ENCODE data around the gene MYO9B.

The MYO9B gene, protein sequence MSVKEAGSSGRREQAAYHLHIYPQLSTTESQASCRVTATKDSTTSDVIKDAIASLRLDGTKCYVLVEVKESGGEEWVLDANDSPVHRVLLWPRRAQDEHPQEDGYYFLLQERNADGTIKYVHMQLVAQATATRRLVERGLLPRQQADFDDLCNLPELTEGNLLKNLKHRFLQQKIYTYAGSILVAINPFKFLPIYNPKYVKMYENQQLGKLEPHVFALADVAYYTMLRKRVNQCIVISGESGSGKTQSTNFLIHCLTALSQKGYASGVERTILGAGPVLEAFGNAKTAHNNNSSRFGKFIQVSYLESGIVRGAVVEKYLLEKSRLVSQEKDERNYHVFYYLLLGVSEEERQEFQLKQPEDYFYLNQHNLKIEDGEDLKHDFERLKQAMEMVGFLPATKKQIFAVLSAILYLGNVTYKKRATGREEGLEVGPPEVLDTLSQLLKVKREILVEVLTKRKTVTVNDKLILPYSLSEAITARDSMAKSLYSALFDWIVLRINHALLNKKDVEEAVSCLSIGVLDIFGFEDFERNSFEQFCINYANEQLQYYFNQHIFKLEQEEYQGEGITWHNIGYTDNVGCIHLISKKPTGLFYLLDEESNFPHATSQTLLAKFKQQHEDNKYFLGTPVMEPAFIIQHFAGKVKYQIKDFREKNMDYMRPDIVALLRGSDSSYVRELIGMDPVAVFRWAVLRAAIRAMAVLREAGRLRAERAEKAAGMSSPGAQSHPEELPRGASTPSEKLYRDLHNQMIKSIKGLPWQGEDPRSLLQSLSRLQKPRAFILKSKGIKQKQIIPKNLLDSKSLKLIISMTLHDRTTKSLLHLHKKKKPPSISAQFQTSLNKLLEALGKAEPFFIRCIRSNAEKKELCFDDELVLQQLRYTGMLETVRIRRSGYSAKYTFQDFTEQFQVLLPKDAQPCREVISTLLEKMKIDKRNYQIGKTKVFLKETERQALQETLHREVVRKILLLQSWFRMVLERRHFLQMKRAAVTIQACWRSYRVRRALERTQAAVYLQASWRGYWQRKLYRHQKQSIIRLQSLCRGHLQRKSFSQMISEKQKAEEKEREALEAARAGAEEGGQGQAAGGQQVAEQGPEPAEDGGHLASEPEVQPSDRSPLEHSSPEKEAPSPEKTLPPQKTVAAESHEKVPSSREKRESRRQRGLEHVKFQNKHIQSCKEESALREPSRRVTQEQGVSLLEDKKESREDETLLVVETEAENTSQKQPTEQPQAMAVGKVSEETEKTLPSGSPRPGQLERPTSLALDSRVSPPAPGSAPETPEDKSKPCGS (N-terminal part only)

DNA sequence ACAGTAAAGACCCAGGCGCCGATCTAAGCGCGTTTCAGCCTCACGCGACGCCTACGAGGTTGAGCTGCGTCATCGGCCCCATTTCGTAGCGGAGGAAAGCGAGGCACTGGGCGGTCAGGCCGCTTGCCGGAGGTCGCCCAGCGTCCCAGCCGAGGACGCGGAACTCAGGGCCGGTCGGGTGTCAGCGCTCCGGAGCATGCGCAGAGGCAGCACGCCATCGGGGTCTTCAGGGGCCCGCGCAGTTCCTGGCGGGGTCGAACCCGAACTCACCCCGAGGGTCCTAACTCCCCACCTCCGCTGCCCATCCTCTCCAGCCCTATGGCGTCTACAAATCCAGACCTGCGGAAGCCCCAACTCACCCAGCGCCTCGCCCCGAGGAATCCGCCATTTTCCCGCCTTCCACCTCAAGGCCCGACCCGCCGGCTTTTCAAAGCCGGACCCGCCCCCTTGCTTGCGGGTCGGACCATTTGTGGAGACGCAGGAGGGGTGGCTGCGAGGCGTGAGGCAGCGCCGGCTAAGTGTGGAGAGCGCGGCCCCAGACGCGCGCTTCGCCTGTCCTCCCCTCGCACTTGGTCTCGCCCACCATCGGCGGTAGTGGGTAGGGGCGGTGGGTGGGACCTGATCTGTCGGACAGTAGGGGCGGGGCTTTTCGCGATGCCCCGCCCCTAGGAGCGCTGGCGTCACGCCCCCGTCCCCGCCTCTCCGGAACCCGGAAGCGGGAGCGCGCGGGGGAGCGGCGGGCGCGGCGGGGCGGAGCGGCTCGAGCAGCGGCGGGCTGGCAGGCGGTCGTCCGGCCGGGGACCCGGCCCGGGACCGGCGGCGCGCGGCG, at the start of gene MYO9B, which contains the start of gene HAUS8:
MYO9B (plus strand) TSS at position 743 of the 829 bp plus-strand sequence. CDS start 25,941 bp downstream, outside the sequence.
HAUS8 (minus strand) TSS at position 418 of the 829 bp plus-strand sequence; CDS start at position 388, 30 bp downstream.
- peak; percentile 99 for DNase-seq

DNA sequence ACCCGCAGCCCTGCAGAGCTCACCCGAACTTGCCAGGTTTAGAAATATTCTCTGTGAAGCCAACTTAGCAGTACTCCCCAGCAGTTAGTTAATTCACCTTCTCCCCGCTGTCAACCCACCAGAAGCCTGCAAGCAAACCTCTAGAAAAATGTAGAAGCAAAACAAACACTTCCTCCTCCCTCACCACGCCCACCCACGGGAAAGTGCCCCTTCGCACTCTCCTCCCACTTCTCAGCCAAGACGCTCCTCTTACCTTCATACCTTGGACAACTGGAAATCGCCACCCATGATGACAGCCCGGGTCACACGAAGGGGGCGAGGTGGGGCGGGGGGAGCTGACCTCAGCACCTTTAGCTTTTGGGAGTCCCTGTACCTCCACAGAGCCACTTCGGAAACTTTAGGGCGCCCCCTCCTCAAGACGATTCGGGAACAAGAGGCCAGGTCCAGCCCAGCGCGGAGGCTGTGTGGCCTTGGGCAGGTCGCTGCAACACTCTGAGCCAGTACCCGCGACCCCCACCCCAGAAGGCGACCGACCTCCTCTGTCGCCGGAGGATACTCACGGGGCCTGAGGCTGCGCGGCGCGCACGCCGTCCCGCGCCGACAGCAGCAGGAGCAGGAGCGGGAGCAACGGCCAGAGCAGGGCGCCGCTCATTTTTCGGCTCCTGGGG, 49.5 kb upstream of the MYO9B start:
- DNase-seq: peak; percentile 8

DNA sequence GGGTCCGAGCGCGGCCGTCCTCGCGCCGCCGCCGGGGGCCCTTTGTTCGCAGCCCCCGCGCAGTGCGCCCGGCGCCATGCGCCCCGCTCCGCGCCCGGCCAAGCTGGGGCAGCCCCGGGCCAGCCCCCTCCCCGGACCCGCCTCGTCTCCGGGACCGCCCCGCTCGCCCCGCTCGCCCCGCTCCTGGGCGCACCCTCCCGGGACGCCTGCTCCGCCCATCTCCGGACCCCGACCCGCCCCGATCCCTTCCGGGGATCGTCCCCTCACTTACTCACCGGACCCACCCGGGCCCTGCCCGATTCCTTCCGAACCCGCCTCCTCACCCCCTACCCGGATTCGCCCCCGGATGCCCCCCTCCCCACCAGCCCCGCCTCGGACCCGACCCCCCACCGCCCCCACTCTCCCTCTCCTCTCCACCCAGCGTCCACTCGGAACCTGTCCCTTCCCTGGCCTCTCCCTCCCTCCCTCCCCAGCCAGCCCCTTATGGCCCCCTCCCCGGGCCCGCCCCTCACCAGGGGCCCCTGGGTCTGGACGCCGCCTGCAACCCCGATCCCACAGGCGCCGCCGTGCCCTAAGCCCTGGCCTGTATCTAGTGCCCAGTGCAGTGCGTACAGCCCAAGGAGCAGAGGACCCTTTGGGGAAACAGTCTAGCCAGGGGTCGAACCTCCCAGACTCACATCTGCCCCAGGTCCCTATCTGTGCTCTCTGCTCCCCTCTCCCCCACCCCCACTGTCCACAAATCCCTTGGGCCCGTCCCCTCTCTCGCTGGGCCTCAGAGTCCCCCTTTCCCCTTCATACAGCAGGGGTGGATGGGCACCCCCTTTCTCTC, 48.7 kb upstream of the MYO9B start, which contains the start of gene CPAMD8:
CPAMD8 (minus strand) TSS at position 105 of the 829 bp plus-strand sequence. CDS start 168 bp downstream, outside the sequence.
- DNase-seq: no peak

DNA sequence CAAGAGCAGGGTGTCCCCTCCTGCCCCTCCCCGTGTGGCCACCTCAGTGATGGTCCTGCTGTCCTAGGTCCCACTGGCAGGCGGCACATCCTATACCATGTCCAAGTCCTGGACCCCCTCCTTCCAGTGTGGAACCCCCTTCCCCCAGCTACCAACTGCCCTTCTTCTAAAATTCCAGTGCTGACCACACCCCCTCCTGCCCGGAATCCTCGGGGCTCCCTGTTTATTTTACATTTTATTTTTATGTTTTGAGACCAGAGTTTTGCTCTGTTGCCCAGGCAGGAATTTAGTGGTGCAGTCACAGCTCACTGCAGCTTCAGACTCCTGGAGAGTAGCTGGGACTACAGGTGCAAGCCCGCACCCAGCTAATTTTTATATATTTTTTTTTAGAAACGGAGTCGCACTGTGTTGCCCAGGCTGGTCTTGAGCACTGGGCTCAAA, 48.0 kb upstream of the MYO9B start:
- DNase-seq: no peak

DNA sequence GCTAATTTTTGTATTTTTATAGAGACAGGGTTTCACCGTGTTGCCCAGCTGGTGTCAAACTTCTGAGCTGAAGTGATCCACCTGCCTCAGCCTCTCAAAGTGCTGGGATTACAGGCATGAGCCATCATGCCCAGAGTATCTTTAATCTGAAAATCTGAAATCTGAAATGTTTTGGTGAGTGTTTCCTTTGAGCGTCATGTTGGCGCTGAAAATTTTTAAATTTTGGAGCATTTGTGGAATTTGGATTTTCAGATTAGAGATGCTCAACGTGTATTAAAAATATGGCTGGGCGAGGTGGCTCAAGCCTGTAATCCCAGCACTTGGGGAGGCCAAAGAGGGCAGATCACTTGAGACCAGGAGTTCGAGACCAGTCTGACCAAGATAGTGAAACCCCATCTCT, 43.8 kb upstream of the MYO9B start:
- no peak for DNase-seq

DNA sequence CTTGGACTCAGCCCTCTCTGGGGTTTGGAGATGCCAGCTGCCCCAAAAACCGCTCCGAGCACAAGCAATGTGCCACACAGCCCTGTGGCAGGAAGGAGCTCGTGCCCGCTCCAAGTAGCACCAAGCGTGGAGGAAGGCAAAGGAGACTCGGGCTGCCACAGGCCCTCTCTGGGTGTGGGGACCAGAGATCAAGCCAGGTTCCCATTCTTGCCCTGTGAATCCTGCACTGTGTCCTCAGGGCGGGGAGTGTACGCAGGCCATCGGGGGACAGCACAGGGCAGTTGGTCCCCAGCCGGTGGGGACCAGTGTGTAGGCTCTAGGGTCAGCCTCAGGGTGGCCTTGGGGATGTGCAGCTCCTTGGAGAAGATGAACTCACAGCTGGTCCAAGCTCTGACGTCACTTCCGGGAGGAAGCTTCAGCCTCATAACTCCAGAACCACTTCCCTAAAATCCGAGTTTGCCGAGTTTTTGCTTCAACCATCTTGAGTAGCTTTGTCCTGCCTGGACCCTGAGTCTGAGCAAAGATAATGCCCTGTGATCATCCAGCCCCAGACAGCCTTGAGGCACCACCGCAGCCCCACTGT, 39.6 kb upstream of the MYO9B start:
- no peak for DNase-seq

DNA sequence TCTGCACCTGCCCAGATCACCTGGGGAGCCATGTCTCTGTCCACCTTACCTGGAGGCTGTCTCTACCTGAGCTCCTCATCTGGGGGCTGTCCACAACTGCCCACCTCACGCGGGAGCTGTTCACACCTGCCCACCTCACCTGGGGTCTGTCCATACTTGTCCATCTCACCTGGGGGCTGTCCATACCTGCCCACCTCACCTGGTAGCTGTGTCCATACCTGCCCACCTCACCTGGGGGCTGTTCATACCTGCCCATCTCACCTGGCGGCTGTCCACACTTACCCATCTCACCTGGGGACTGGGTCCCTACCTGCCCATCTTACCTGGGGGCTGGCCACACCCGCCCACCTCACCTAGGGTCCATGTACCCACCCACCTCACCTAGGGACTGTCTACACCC, 38.9 kb upstream of the MYO9B start:
- DNase-seq: no peak

DNA sequence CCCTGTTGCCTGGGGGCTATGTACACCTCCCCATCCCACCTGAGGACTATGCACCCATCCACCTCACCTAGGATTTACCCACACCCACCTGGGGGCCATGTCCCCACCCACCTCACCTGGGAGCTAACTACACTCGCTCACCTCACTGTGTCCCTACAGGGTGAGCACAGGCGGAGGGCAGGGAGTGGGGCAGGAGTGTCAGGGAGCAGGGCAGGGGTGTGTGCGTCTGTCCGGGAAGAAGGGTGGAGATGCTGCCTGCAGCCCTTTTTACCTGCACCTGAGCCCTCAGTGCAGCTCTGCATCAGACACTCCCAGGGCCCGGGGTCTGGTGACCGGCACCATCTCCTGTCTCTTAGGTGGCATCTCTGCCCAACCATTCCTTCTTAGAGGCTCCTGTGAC, 38.4 kb upstream of the MYO9B start:
- DNase-seq: no peak

DNA sequence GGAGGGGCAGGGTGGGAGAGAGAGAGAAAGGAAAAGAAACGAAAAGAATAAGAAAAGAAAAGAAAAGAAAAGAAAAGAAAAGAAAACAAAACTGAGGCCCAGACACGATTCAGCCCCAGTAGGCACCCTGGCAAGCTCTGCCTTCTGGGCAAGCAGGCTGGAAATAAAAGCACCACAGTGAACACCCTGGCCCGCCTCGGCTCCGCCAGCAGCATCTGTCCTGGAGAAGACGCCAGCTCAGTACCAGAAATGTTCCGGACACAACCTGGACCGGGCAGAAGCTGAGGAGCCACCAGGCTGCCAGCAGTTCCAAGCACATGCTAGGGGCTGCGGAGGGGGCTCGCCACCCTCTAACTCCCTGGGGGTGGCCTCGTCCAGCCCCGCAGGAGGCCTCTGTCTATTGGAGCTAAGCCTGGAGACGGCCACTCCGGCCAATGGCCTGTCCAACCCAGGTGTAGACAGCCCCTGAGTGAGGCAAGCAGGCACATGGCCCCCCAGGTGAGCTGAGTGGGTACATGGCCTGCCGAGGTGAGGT, 37.5 kb upstream of the MYO9B start:
- DNase-seq: no peak

DNA sequence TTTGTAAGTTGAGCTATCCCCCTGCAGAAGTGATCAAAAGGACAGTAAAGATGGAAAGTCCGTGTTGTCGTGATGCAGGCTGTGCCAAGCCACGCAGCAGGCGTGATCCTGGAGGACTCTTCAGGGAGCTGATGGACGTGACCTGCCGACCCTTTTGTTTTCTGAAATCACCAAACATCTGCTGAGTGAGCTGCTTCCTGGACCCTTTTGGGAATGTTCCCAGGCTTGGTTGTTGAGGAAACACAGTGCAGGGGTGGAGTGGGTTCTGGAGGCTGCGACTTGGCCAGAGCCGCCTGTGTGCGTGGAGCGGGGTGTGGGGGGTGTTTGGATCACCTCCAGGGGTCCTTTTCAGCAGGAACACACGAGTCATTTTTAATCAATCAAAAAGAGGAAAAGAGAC, 33.6 kb upstream of the MYO9B start:
- DNase-seq: no peak

DNA sequence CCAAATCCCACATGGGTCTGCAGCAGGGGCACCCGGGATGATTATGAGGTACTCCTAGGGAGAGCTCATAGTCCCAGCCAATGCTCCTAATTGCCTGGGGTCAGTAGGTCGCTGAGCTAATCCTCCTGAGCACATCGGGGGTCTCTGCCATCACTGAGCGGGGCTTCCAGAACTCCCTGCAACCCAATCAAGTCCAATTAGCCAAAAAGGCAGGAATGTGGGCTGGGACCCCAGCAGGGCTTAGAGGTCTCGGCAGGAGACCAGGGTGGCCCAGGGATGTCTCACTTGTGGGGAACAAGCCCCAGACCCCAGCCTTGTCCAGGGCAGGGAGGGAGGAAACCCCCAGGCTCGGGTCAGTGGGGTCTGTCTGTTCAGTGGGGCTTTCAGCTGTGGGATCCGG, 31.8 kb upstream of the MYO9B start:
- DNase-seq: no peak

DNA sequence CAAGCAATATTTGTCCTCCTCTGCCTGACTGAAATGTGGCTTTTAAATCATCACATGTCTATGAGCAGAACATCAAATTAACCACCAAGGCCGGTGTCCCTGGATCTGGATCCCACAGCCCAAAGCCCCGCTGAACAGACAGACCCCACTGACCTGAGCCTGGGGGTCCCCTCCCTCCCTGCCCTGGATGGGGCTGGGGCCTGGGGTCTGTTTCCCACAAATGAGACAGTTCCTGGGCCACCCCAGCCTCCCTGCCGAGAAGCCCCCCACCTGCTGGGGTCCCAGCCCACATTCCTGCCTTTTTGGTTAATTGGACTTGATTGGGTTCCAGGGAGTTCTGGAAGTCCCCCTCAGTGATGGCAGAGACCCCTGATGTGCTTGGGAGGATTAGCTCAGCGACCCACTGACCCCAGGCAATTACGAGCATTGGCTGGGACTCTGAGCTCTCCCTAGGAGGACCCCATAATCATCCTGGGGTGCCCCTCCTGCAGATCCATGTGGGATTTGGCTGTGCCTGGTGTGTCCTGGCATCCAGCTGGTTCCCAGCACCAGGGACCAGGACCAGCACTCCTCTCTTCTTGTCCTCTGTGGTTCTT, 29.6 kb upstream of the MYO9B start:
- DNase-seq: no peak

DNA sequence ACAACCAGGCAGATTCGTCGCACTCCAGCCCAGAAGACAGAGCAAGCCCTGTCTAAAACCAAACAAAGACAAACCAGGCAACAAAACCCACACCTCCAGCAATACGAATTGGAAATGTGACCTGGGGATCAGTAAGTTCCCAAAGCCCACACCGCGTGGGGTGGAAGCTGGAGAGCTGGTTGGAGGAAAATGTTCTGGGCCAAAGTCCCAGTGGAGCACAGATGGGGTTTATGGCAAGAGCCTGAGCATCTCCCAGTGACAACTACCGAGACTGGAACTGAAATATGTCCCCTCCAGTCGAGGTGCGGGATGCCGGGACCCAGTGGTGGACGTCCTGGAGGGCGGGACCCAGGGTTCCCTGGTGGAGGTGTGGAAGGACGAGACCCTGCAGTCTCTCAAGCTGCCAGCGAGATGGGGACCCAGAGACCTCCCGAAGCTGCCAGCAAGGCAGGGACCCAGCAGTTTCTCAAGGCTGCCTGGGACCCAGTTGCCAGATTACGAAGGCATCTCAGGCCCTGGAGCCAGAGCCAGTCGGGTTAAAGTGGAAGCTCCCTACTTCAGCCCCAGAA, 26.6 kb upstream of the MYO9B start:
- no peak for DNase-seq

DNA sequence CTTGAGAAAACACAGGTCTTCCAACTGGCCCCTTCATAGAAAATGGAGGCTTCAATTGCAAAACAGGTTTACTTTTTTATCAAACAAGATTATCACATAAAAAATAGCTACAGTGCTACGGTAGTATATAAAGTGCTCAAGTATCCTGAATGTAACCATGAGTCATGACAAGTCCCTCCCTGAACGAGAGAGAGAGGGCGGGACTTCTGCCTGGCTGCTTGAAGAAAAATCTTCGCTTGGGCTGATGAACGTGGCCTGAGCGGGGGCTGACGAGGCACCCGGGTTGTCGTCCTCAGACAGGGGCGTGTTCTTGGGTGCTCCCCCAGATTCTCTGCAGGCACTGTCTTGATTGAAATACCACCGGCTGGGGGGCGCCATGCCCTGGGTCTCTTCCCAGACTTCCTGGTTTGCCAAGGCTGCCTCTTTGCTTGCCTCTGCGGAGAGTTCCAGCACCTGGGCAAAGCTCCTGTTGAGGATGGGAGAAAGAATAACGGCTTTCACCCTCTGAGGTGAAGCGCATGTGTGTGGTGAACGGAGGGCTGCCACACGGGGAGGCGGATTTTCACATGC, 25.8 kb upstream of the MYO9B start:
- no peak for DNase-seq

DNA sequence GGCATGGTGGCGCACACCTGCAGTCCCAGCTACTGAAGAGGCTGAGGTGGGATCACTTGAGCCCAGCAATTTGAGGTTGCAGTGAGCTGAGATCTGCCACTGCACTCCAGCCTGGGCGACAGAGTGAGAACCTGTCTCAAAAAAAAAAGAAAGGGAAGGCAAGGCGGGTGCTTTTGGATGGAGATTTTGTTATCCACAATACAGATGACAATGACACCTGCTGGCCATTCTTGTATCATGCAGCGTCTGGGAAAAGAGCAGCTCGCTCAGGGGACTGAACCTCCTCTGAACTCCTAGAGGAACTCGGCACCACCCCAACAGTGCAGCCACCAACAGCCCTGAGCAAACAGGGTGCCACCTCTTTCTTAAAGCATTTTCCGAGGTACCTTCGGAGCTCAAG, 23.1 kb upstream of the MYO9B start:
- no peak for DNase-seq

DNA sequence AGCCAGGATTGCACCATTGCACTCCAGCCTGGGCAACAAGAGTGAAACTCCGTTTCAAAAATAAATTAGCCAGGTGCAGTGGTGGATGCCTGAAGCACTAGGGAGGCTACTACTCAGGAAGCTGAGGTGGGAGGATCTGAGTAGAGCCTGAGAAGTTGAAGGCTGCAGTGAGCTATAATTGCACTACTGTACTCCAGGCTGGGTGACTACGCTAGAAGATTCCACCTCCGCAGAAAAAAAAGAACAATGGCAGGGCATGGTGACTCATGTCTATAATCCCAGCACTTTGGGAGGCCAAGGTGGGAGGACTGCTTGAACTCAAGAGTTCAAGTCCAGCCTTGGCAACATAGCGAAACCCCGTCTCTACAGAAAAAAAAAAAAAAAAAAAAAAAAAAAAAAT, 20.8 kb upstream of the MYO9B start:
- DNase-seq: no peak

DNA sequence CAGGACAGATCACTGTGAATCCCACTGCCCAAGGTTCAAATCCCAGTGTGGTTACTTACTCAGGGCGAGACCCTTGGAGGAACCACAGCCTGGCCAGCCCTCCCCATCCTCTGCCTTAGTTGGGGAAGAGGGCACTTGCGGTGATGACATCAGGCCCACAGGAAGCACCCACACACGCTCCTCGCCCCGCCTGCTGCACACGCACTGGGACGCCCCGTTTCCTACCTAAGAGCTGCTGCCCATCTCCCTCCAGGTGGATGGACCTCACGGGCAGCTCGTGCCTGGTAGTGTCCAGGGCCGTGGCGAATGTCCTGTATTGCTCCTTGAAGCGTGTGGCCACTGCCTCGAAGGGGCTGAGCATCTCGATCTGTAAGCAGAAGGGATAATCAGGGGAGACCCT, 19.9 kb upstream of the MYO9B start:
- DNase-seq: no peak

DNA sequence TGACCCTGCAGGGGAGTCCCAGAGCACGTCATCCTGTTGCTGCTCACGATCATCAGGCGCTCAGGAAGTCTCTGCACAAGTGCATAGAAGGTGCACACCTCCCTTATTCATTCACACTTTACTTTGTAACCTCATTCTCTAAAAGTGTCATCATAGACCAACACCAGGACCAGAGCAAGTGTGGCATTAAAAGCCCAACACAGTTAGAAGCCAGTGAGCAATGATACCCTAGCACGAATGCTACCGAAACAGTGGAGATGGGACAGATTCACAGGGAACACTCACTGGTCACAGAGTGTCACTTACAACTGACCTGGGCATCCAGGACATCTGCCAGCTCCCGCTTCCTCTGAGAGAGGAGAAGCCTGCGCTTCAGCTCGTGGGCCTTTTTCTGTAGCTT, 17.3 kb upstream of the MYO9B start:
- DNase-seq: no peak

DNA sequence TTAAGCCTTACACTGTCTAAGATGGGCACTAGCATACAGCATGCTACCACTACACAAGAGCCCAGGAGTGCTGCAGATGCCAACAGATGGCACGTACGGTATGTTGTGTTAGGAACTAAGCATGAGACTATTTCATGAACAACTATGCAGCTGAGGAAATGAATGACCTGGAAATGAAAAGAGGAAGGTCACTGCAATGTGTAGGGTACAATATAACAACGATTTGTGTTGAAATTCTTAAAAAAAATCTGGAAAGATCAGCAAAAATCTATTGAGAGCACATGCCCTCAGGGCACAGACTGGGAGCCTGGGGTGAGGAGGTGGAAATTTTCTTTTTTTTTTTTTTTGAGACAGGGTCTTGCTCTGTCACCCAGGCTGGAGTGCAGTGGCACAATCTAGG, 14.8 kb upstream of the MYO9B start:
- no peak for DNase-seq

All from stimulated activated naive CD4-positive, alpha-beta T cell treated with Interleukin-2 at 50 U/mL for 16 hours (primary cell).